Measurements from ENCODE around the gene ATG7.

DNA sequence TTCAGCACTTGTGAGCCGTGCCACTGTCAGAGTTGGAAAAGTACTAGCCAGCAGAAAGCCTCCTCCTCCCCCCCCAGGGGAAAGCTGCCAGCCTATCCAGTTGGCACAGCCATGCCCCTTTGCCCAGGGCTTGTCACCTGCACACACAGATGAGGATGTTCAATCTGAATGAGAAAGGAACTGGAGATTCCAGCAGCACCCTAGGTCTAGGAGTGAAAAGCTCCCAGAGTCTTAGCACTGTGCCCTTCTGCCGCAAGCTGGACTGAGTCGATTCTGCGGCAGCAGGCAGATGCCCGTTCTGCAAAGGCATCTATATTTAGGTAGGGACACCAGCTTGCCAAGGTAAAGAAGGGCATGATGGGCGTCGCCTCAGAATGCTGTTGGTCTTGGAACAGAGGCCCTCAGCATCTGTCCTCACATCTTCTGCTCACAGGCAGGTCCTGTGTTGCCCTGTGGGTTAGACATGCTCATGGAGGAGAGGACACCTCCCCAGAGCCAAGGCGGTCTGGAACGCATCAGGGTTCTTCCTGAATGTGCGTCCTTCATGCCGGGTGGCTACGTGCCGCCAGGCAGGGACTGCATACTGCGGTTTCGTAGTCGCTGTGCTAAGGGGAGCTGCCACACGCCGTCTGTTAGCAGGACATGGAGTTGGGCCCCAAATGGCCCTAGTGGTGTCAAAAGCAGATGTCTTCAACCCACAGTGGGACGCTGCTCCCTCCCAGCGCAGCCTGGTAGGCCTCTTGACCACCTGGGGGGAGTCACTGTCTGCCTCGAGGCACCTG lies 262.0 kb downstream of the ATG7 start:
- TF ChIP-seq POLR2A (IDR thresholded peaks at IDR 0.05; ENCODE audit: low read depth): no peak
- TF ChIP-seq, protein P1, sequence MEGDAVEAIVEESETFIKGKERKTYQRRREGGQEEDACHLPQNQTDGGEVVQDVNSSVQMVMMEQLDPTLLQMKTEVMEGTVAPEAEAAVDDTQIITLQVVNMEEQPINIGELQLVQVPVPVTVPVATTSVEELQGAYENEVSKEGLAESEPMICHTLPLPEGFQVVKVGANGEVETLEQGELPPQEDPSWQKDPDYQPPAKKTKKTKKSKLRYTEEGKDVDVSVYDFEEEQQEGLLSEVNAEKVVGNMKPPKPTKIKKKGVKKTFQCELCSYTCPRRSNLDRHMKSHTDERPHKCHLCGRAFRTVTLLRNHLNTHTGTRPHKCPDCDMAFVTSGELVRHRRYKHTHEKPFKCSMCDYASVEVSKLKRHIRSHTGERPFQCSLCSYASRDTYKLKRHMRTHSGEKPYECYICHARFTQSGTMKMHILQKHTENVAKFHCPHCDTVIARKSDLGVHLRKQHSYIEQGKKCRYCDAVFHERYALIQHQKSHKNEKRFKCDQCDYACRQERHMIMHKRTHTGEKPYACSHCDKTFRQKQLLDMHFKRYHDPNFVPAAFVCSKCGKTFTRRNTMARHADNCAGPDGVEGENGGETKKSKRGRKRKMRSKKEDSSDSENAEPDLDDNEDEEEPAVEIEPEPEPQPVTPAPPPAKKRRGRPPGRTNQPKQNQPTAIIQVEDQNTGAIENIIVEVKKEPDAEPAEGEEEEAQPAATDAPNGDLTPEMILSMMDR (IDR thresholded peaks at IDR 0.05): no peak
- TF ChIP-seq POLR2AphosphoS5 (IDR thresholded peaks at IDR 0.05): no peak
- no peak for TF ChIP-seq EP300 (IDR thresholded peaks at IDR 0.05)
